Measurements from ENCODE around the gene DENND1B.

GRCh38 chr1:197725976-197726375 lies 49.3 kb downstream of the DENND1B start:
- TF ChIP-seq, protein P1, sequence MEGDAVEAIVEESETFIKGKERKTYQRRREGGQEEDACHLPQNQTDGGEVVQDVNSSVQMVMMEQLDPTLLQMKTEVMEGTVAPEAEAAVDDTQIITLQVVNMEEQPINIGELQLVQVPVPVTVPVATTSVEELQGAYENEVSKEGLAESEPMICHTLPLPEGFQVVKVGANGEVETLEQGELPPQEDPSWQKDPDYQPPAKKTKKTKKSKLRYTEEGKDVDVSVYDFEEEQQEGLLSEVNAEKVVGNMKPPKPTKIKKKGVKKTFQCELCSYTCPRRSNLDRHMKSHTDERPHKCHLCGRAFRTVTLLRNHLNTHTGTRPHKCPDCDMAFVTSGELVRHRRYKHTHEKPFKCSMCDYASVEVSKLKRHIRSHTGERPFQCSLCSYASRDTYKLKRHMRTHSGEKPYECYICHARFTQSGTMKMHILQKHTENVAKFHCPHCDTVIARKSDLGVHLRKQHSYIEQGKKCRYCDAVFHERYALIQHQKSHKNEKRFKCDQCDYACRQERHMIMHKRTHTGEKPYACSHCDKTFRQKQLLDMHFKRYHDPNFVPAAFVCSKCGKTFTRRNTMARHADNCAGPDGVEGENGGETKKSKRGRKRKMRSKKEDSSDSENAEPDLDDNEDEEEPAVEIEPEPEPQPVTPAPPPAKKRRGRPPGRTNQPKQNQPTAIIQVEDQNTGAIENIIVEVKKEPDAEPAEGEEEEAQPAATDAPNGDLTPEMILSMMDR (conservative IDR thresholded peaks at IDR 0.05 in 1 of 2, IDR thresholded peaks at IDR 0.05 in 1 of 2; ENCODE audit: low read depth in 1 of 2, low read length in 2 of 2): no peak
- TF ChIP-seq EZH2 (IDR thresholded peaks at IDR 0.05; ENCODE audit: low read length, missing control alignments): no peak

Data from fibroblast of lung (primary cell).